Left hindlimb (tissue), 1 donor: ENCODE data around the gene UFSP1.
"Not testable (repeated sequence)": the region's sequence is repeated elsewhere in the genome, so short reads cannot be mapped to it uniquely, and the experiment has no call there.

Source experiments
- DNase-seq: peaks from one replicate; pipeline ENCODE4 v3.0.0-alpha.2; 2018

The UFSP1 gene

DNA sequence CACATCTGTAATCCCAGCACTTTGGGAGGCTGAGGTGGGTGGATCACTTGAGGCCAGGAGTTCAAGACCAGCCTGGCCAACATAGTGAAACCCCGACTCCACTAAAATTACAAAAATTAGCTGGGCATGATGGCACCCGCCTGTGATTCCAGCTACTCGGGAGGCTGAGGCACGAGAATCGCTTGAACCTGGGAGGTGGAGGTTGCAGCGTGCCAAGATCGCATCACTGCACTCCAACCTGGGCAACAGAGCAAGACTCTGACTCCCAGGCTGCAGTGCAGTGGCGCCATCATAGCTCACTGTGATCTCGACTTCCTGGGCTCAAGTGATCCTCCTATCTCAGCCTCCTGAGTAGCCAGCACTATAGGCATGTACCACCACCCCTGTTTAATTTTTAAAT lies 34.6 kb downstream of the UFSP1 start:
- DNase-seq = not testable (repeated sequence)

- no peak for DNase-seq
Measured at GRCh38 chr7:100854146-100854895, 35.2 kb downstream of the UFSP1 start.

GRCh38 chr7:100852048-100852872 lies 37.3 kb downstream of the UFSP1 start, which contains the start of gene SLC12A9:
TSS of gene SLC12A9 (plus strand) at chr7:100852713. CDS start at chr7:100854198, 1,485 bp downstream.
- DNase-seq = peak; percentile 94

DNA sequence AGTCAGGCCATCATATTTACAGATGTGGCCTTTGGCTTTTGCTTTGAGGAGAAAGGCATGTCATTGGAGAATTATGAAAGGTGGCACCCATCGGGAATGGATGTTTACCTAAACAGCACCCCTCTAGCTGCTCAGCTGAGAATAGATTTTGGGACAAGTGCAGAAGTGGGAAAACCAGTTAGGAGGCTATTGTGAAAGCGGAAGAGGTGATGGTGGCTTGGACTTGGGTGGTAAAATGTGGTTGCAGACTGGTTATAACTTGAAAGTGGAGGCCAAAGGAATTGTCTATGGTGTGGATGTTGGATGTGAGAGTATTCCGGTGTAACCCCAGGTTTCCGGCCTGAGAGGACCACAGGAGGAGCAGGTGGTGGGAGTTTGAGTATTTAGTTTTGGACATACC lies 42.2 kb downstream of the UFSP1 start:
- peak; percentile 6 for DNase-seq

- DNase-seq = peak; percentile 7
Measured at GRCh38 chr7:100840470-100841100, 48.9 kb downstream of the UFSP1 start.

GRCh38 chr7:100839361-100839760 lies 50.2 kb downstream of the UFSP1 start:
- DNase-seq = peak; percentile 19
